Measurements from ENCODE around the gene PIGO. TPM values are rescaled to one million over a fixed set of nuclear protein-coding genes. Genes with fewer than 3 reads are reported as not detected.

The PIGO gene
- total RNA-seq, 4 donors from 2014 or later = 9.1 to 12.5 (median 10.1) TPM

DNA sequence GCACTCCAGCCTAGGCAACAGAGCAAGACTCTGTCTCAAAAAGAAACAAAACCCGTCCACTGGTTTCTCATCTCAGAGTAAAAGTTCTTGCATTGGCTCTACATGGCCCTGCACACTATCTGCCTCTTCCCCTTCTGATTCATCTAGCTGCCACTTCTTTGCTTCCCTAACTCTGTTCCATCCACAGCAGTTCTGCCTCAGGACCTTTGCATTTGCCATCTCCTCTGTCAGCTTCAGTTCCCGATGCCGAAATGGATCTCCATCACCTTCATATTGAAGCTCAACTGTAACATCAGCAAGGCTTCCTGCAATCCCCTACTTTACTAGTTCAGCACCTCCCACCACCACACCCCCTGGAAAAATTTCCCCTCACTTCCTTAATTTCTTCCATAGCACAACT, 1.2 kb upstream of the PIGO start:
- WGBS = 84% methylated on average over 3 of the region's 3 CpGs
- intact Hi-C loops (cut with DNase I) = loop anchor here (2.0 kb wide), 2 partner anchors 17 to 197 kb away; no protein-coding TSS in a partner anchor
- Histone ChIP-seq H3K36me3 (peaks cover 25 to 50% (median 44%) of the 10 kb centered on the region in 4 donors), H3K27ac (replicated peaks in 1 of 4) (no peak overlapping the region), H3K27me3 (no peaks in the 10 kb centered on the region), H3K4me1 (peaks cover 23 to 39% (median 34%) of the 10 kb centered on the region in 4 donors), H3K4me3 (no peak overlapping the region), H3K9me3 (no peaks in the 10 kb centered on the region)
- TF ChIP-seq, protein P1, sequence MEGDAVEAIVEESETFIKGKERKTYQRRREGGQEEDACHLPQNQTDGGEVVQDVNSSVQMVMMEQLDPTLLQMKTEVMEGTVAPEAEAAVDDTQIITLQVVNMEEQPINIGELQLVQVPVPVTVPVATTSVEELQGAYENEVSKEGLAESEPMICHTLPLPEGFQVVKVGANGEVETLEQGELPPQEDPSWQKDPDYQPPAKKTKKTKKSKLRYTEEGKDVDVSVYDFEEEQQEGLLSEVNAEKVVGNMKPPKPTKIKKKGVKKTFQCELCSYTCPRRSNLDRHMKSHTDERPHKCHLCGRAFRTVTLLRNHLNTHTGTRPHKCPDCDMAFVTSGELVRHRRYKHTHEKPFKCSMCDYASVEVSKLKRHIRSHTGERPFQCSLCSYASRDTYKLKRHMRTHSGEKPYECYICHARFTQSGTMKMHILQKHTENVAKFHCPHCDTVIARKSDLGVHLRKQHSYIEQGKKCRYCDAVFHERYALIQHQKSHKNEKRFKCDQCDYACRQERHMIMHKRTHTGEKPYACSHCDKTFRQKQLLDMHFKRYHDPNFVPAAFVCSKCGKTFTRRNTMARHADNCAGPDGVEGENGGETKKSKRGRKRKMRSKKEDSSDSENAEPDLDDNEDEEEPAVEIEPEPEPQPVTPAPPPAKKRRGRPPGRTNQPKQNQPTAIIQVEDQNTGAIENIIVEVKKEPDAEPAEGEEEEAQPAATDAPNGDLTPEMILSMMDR (IDR thresholded peaks at IDR 0.05) = no peak
- TF ChIP-seq POLR2AphosphoS5 (IDR thresholded peaks at IDR 0.05) (no peak), EP300 (IDR thresholded peaks at IDR 0.05) (no peak), POLR2A (IDR thresholded peaks at IDR 0.05; ENCODE audit: low read depth) (no peak)
- no peak for DNase-seq (ENCODE audit: extremely low spot score)

- H3K27ac ChIP-seq (replicated peaks in 1 of 4) = no peak overlapping the region
- DNase-seq (ENCODE audit: extremely low spot score) = no peak
- 95% methylated on average over 8 of the region's 17 CpGs for WGBS
- no peaks in the 10 kb centered on the region for H3K9me3 ChIP-seq
- H3K36me3 ChIP-seq = peaks cover 36 to 85% (median 76%) of the 10 kb centered on the region in 4 donors
- no peaks in the 10 kb centered on the region for H3K27me3 ChIP-seq
- H3K4me3 ChIP-seq = no peak overlapping the region
- TF ChIP-seq EP300 (IDR thresholded peaks at IDR 0.05) = no peak
- no peak for TF ChIP-seq POLR2AphosphoS5 (IDR thresholded peaks at IDR 0.05)
- TF ChIP-seq, protein P1 (IDR thresholded peaks at IDR 0.05) = no peak
- TF ChIP-seq POLR2A (IDR thresholded peaks at IDR 0.05; ENCODE audit: low read depth) = no peak
- H3K4me1 ChIP-seq = peaks cover 10 to 15% (median 14%) of the 10 kb centered on the region in 4 donors
- intact Hi-C loops (cut with DNase I) = no loop called here
Observed at GRCh38 chr9:35091536-35091935, 4.9 kb downstream of the PIGO start.

DNA sequence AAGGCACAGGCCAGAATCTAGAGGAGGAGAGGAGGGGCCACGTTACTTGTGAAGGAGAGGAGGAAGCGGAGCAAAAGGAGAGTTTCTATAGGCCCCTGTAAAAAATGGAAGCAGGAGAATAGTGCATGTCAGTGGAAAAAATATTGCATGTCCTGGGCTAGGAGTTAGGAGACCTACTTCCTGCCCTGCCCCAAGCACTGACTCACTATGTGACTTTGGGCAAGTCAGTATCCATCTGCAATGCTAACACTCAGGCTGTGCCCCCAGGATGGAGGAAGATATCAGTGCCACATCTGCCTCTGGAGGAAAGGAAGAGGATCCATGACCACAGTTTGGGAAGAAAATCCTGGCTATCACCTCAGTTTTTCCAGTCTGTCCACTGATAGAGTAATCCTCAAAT, 7.0 kb downstream of the PIGO start:
- Histone ChIP-seq H3K36me3 (peaks cover 36 to 83% (median 78%) of the 10 kb centered on the region in 4 donors), H3K4me3 (no peak overlapping the region), H3K4me1 (no peaks in the 10 kb centered on the region), H3K27me3 (no peaks in the 10 kb centered on the region), H3K27ac (replicated peaks in 1 of 4) (no peak overlapping the region), H3K9me3 (no peaks in the 10 kb centered on the region)
- TF ChIP-seq POLR2A (IDR thresholded peaks at IDR 0.05; ENCODE audit: low read depth) (no peak), POLR2AphosphoS5 (IDR thresholded peaks at IDR 0.05) (no peak), EP300 (IDR thresholded peaks at IDR 0.05) (no peak)
- TF ChIP-seq, protein P1 (IDR thresholded peaks at IDR 0.05) = no peak
- 55% methylated on average over 2 of the region's 2 CpGs for WGBS
- intact Hi-C loops (cut with DNase I) = no loop called here
- DNase-seq (ENCODE audit: extremely low spot score) = no peak

GRCh38 chr9:35085078-35085477, 11.3 kb downstream of the PIGO start:
- peaks cover 15 to 39% (median 35%) of the 10 kb centered on the region in 4 donors for H3K36me3 ChIP-seq
- H3K4me1 ChIP-seq = peaks cover 0 to 7% (median 5%) of the 10 kb centered on the region in 4 donors

More at GRCh38 chr9:35085078-35085477, 11.3 kb downstream of the PIGO start:
- TF ChIP-seq POLR2AphosphoS5 (IDR thresholded peaks at IDR 0.05) (no peak), EP300 (IDR thresholded peaks at IDR 0.05) (no peak), POLR2A (IDR thresholded peaks at IDR 0.05; ENCODE audit: low read depth) (no peak)
- TF ChIP-seq, protein P1 (IDR thresholded peaks at IDR 0.05) = no peak
- no peak overlapping the region for H3K27ac ChIP-seq (replicated peaks in 1 of 4)
- no peak overlapping the region for H3K4me3 ChIP-seq
- no peak for DNase-seq (ENCODE audit: extremely low spot score)
- no peaks in the 10 kb centered on the region for H3K9me3 ChIP-seq
- no peaks in the 10 kb centered on the region for H3K27me3 ChIP-seq
- WGBS = 86% methylated on average over 2 of the region's 2 CpGs
- intact Hi-C loops (cut with DNase I) = no loop called here

Data from esophagus muscularis mucosa (tissue), 4 donors.